H1 (cell line): Measurements from ENCODE around the gene LRPPRC. TPM values are rescaled to one million over a fixed set of nuclear protein-coding genes. Genes with fewer than 3 reads are reported as not detected.

ENCODE experiments used
- ASH2L ChIP-seq: fragments of 200-600, 300-600 bp; sonication (generic); IDR thresholded peaks from one replicate; pipeline ENCODE4 v1.7.1; 2017; ENCODE audit warnings: low read length
- EZH2 ChIP-seq: fragments of 200-600 bp; sonication (generic); IDR thresholded peaks from 2 replicates; pipeline ENCODE4 v1.7.1; 2012; ENCODE audit warnings: low read depth, mild to moderate bottlenecking, moderate library complexity, low read length, inconsistent platforms; ENCODE audit not compliant: severe bottlenecking
- GTF2F1 ChIP-seq: IDR thresholded peaks from 2 replicates; pipeline ENCODE4 v1.6.1; 2012; ENCODE audit warnings: low read depth, low read length, improper control_type of control experiment, borderline replicate concordance
- NANOG ChIP-seq: IDR thresholded peaks from 2 replicates; pipeline ENCODE4 v1.6.1; 2011; ENCODE audit warnings: low read length, low read depth, mild to moderate bottlenecking, inconsistent platforms; ENCODE audit not compliant: insufficient read depth, poor library complexity, severe bottlenecking
- SIN3A ChIP-seq, 2 experiments: IDR thresholded peaks in 1 of 2; conservative IDR thresholded peaks in 1 of 2; 2 replicates each; pipeline ENCODE4 v1.6.1; 2011 to 2012; ENCODE audit warnings: low read length in 2 of 2, improper control_type of control experiment in 1 of 2, low read depth in 1 of 2, mild to moderate bottlenecking in 1 of 2
- polyA plus RNA-seq, 7 experiments: library from polyadenylated mRNA; depleted of rRNA in 3 of 7; stranded (reverse) in 5 of 7; unstranded in 2 of 7; fragments of >200 nt in 5 of 7; fragments of 200-250 nt in 2 of 7; gene quantifications; 1 replicate in 5 of 7; 2 replicates in 1 of 7; 4 replicates in 1 of 7; pipeline versions ENCODE4 v1.2.1 to v1.2.3, GENCODE V29; 2011 to 2013; ENCODE audit warnings: missing spikeins in 2 of 7, mixed read lengths in 2 of 7
- total RNA-seq: library from RNA; stranded (reverse); fragmentation: NEBNext Ultra II Directional; extraction: Animal tissue kit (Norgen Biotek cat#: 25700); gene quantifications from 2 replicates; pipeline ENCODE4 v1.2.1, GENCODE V29; 2021
- TF ChIP-seq, protein P1 (sequence below): IDR thresholded peaks from 2 replicates; pipeline ENCODE4 v1.6.1; 2011; ENCODE audit warnings: low read length, improper control_type of control experiment

LRPPRC gene
- total and polyA plus RNA-seq, 2 of the 8 experiments (the other 6 are each of a cell fraction or from before 2014, with no cell fraction given): 43.4 to 167 TPM

- TF ChIP-seq GTF2F1 (no peak), NANOG (no peak), EZH2 (no peak), SIN3A (conservative IDR thresholded peaks at IDR 0.05 in 1 of 2, IDR thresholded peaks at IDR 0.05 in 1 of 2; ENCODE audit: low read depth in 1 of 2, low read length in 2 of 2) (no peak), ASH2L (no peak)
- TF ChIP-seq, protein P1, sequence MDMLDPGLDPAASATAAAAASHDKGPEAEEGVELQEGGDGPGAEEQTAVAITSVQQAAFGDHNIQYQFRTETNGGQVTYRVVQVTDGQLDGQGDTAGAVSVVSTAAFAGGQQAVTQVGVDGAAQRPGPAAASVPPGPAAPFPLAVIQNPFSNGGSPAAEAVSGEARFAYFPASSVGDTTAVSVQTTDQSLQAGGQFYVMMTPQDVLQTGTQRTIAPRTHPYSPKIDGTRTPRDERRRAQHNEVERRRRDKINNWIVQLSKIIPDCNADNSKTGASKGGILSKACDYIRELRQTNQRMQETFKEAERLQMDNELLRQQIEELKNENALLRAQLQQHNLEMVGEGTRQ: no peak
Measured at GRCh38 chr2:43882312-43882711, 113.5 kb downstream of the LRPPRC start (continued).
